Stomach (tissue), 9 donors: ENCODE data around the gene NCOR1. TPM values are rescaled to one million over a fixed set of nuclear protein-coding genes. Genes with fewer than 3 reads are reported as not detected.
A peak's percentile ranks its signal among the peaks of the same experiment; 100 is the strongest.

Experiments used
- DNase-seq, 2 donors: peaks; one replicate each; pipeline versions ENCODE4 v3.0.0 to v3.0.0-alpha.2; 2013 to 2019
- H3K27ac ChIP-seq, 5 donors: fragments of 200-600 bp in 4 of 5; sonication (generic) in 4 of 5; one replicate each; pipeline ENCODE4 v1.5.1; 2013 to 2019; ENCODE audit warnings: mild to moderate bottlenecking in 1 of 5, moderate library complexity in 1 of 5
- H3K27me3 ChIP-seq, 3 donors: fragments of 200-600 bp; sonication (generic); one replicate each; pipeline ENCODE4 v1.5.1; 2017 to 2019; ENCODE audit warnings: mixed run types in 1 of 3
- H3K36me3 ChIP-seq, 4 donors: fragments of 200-600 bp; sonication (generic); 1 replicate in 3 of 4; 2 replicates in 1 of 4; pipeline ENCODE4 v1.5.1; 2016 to 2019
- H3K4me1 ChIP-seq, 4 donors: fragments of 200-600 bp; sonication (generic); one replicate each; pipeline ENCODE4 v1.5.1; 2016 to 2019
- H3K4me3 ChIP-seq, 4 donors: fragments of 200-600 bp; sonication (generic) in 3 of 4; one replicate each; pipeline ENCODE4 v1.5.1; 2016 to 2019; ENCODE audit warnings: mild to moderate bottlenecking in 1 of 4
- H3K9me3 ChIP-seq, 4 donors: fragments of 200-600 bp; sonication (generic); one replicate each; pipeline ENCODE4 v1.5.1; 2016 to 2019
- EP300 ChIP-seq: sonication (generic); formaldehyde crosslinking; IDR thresholded peaks from one replicate; pipeline ENCODE4 v1.6.1; 2017; ENCODE audit warnings: antibody characterized with exemption
- POLR2A ChIP-seq, 4 donors: fragments of 450-650 bp; IDR thresholded peaks; one replicate each; pipeline ENCODE4 v1.6.1; 2016; ENCODE audit warnings: antibody characterized with exemption in 4 of 4, control low read depth in 2 of 4, mild to moderate bottlenecking in 1 of 4, moderate library complexity in 1 of 4
- POLR2AphosphoS5 ChIP-seq, 3 donors: sonication (generic); formaldehyde crosslinking; IDR thresholded peaks; one replicate each; pipeline ENCODE4 v1.6.1; 2016; ENCODE audit warnings: antibody characterized with exemption in 3 of 3
- WGBS, 5 donors: extraction: QIAGEN DNeasy Blood & Tissue Kit in 3 of 5; methylation state at CpG; one replicate each; pipeline versions ENCODE4 v1.1.5 to v1.1.7; 2013 to 2018; 5-methylcytosine and 5-hydroxymethylcytosine counted together
- intact Hi-C: fragments of 100-400 bp; cut with DNase I; formaldehyde crosslinking; loops from one replicate; pipeline ENCODE4 v1.15.1; 2023; ENCODE audit warnings: low total_unique reads
- polyA plus RNA-seq, 3 donors: library from polyadenylated mRNA; stranded (reverse); fragments of 200-250 nt; gene quantifications; one replicate each; pipeline ENCODE4 v1.2.3, GENCODE V29; 2013
- total RNA-seq, 5 donors: library from RNA; depleted of rRNA; stranded (reverse); fragments of >200 nt; gene quantifications; one replicate each; pipeline versions ENCODE4 v1.1.0 to v1.2.3, GENCODE V29; 2014 to 2016
- TF ChIP-seq, protein P1 (sequence below), 7 experiments: fragments of 450-650 bp in 4 of 7; fragments of 200-600 bp in 3 of 7; sonication (generic) in 3 of 7; IDR thresholded peaks; one replicate each; pipeline ENCODE4 v1.5.1; 2016 to 2019; ENCODE audit warnings: antibody characterized with exemption in 7 of 7, control low read depth in 2 of 7, mild to moderate bottlenecking in 1 of 7
- donor health status: healthy with polysubstance abuse.
- donor health status: Bipolar disorder and iron deficiency.
- donor health status: healthy.

NCOR1 gene
- total and polyA plus RNA-seq, 8 donors, result 28.7 to 444 (median 255) TPM

DNA sequence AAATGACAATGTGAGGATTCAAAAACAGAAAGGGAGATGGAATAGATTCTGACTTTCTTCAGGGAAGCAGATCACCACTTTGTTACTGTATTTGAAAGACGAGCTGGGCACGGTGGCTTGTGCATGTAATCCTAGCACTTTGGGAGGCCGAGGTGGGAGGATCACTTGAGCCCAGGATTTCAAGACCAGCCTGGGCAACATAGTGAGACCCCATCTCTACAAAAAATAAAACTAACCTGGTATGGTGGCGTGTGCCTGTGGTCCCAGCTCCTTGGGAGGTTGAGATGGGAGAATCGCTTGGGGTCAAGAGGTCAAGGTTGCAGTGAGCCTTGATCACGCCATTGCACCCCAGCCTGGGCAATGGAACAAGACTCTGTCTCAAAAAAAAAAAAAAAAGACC lies 35.7 kb upstream of the NCOR1 start:
- WGBS, 5 donors, result 90 to 94% (median 93%) methylated on average over 6 of the region's 6 CpGs
- Histone ChIP-seq H3K27ac (peak overlapping the region in 1 of 5 donors; percentile 32), H3K27me3 (no peaks in the 10 kb centered on the region), H3K4me3 (no peak overlapping the region), H3K4me1 (peaks cover 2 to 33% (median 23%) of the 10 kb centered on the region in 4 donors), H3K9me3 (no peaks in the 10 kb centered on the region), H3K36me3 (peaks cover 0 to 4% (median 0%) of the 10 kb centered on the region in 4 donors)
- TF ChIP-seq EP300, result no peak
- TF ChIP-seq, protein P1, sequence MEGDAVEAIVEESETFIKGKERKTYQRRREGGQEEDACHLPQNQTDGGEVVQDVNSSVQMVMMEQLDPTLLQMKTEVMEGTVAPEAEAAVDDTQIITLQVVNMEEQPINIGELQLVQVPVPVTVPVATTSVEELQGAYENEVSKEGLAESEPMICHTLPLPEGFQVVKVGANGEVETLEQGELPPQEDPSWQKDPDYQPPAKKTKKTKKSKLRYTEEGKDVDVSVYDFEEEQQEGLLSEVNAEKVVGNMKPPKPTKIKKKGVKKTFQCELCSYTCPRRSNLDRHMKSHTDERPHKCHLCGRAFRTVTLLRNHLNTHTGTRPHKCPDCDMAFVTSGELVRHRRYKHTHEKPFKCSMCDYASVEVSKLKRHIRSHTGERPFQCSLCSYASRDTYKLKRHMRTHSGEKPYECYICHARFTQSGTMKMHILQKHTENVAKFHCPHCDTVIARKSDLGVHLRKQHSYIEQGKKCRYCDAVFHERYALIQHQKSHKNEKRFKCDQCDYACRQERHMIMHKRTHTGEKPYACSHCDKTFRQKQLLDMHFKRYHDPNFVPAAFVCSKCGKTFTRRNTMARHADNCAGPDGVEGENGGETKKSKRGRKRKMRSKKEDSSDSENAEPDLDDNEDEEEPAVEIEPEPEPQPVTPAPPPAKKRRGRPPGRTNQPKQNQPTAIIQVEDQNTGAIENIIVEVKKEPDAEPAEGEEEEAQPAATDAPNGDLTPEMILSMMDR (IDR thresholded peaks at IDR 0.05), result no peak
- no peak for TF ChIP-seq POLR2AphosphoS5 (IDR thresholded peaks at IDR 0.05)
- no peak for TF ChIP-seq POLR2A (IDR thresholded peaks at IDR 0.05)
- intact Hi-C loops, result no loop called here
- no peak for DNase-seq

DNA sequence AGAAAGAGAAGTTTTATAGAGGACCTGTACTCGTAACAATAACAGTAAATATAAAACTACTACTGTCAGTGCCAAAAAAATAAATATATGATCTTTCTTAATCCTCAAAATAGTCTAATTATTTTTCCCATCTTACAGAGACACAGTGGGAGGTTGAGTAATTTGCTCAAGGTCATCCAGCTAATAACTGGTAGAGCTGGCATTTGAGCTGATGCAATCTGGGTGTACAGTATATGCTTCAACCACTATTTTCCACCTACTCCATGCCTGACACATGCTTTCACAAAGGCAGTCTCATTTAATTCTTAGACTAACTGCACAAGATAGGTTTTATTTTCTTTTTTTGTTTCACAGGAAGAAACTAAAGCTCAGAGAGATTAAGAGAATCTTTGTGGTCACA lies 35.3 kb upstream of the NCOR1 start:
- H3K9me3 ChIP-seq, result no peaks in the 10 kb centered on the region
- WGBS, 5 donors, result 68 to 97% (median 88%) methylated on average over 1 of the region's 1 CpG
- H3K4me1 ChIP-seq, result peaks cover 0 to 29% (median 21%) of the 10 kb centered on the region in 4 donors
- H3K27ac ChIP-seq, result peak overlapping the region in 1 of 5 donors; percentile 32
- intact Hi-C loops, result no loop called here
- H3K4me3 ChIP-seq, result no peak overlapping the region
- peaks cover 0 to 4% (median 0%) of the 10 kb centered on the region in 4 donors for H3K36me3 ChIP-seq
- no peak for TF ChIP-seq POLR2AphosphoS5 (IDR thresholded peaks at IDR 0.05)
- no peak for TF ChIP-seq POLR2A (IDR thresholded peaks at IDR 0.05)
- TF ChIP-seq, protein P1 (IDR thresholded peaks at IDR 0.05), result no peak
- no peak for TF ChIP-seq EP300
- H3K27me3 ChIP-seq, result no peaks in the 10 kb centered on the region
- DNase-seq, result no peak

DNA sequence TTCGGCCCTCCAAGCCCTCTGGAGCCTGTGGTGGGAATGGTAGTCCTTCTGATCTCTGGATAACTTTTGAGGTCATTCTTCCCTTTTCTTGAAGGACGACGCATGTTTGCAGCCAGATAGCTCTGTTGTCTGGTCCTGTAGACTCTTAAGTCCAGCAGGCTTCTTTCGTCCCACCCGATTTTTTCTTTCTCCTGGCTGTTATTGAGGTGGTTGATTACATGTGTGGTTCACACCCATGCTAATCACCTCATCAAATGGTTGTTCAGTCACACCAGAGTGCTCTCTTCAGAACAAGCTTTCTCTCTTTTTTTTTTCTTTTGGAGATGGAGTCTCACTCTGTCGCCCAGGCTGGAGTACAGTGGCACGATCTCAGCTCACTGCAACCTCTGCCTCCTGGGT lies 32.3 kb upstream of the NCOR1 start:
- TF ChIP-seq POLR2AphosphoS5 (IDR thresholded peaks at IDR 0.05), result no peak
- TF ChIP-seq, protein P1 (IDR thresholded peaks at IDR 0.05), result no peak
- no peak for TF ChIP-seq EP300
- Histone ChIP-seq H3K4me3 (no peak overlapping the region), H3K9me3 (no peaks in the 10 kb centered on the region), H3K36me3 (peaks cover 0 to 4% (median 0%) of the 10 kb centered on the region in 4 donors), H3K27ac (no peak overlapping the region), H3K4me1 (peaks cover 0 to 4% (median 2%) of the 10 kb centered on the region in 4 donors), H3K27me3 (no peaks in the 10 kb centered on the region)
- 75 to 92% (median 91%) methylated on average over 7 of the region's 7 CpGs for WGBS, 5 donors
- intact Hi-C loops, result no loop called here
- DNase-seq, result no peak

DNA sequence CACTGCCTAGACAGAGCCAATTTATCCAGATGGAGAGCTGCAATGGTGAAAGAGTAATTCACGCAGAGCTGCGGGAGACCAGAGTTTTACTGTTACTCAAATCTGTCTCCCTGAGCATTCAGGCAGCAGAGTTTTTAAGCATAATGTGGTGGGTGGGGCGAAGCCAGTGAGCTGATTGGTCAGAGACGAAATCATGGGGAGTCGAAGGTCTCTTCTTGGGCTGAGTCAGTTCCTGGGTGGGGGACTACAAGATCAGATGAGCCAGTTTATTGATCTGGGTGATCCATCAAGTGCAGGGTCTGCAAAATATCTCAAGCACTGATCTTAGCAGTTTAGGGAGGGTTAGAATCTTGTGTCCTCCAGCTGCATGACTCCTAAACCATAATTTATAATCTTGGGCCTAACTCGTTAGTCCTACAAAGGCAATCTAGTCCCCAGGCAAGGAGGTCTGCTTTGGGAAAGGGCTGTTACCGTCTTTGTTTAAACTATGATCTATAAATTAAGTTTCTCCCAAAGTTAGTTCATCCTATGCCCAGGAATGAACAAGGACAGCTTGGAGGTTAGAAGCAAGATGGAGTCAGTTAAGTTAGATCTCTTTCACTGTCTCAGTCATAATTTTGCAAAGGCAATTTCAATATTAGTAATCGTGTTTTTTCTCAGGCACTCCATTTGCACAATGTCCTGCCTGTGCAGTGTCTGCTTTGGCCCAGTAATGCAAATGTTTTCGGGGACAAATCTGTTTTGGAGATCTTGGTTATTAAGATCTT lies 28.6 kb upstream of the NCOR1 start:
- Histone ChIP-seq H3K4me3 (no peak overlapping the region), H3K27me3 (no peaks in the 10 kb centered on the region), H3K27ac (no peak overlapping the region), H3K36me3 (no peaks in the 10 kb centered on the region), H3K9me3 (no peaks in the 10 kb centered on the region), H3K4me1 (no peaks in the 10 kb centered on the region)
- WGBS, 5 donors, result 71 to 89% (median 83%) methylated on average over 9 of the region's 9 CpGs
- TF ChIP-seq POLR2AphosphoS5 (IDR thresholded peaks at IDR 0.05) (no peak), POLR2A (IDR thresholded peaks at IDR 0.05) (no peak), EP300 (no peak)
- TF ChIP-seq, protein P1 (IDR thresholded peaks at IDR 0.05), result no peak
- intact Hi-C loops, result no loop called here
- no peak for DNase-seq
